Stimulated activated naive CD8-positive, alpha-beta T cell treated with anti-CD3 and anti-CD28 coated beads, Interleukin-15, amount 100 ng/mL, for 72 hours (primary cell): ENCODE measurements around the gene OIP5.
A peak's percentile ranks its signal among the peaks of the same experiment; 100 is the strongest.
"Not testable (repeated sequence)": the region's sequence is repeated elsewhere in the genome, so short reads cannot be mapped to it uniquely, and the experiment has no call there.

Experiments
- ATAC-seq: fragments of 150-1000 bp; cut with Tn5 transposase; 2 replicates; pipeline ENCODE4 v1.10.0; 2021; ENCODE audit warnings: mild to moderate bottlenecking, moderate library complexity
- DNase-seq, 2 donors: peaks; one replicate each; pipeline ENCODE4 v3.0.0; 2021 to 2022
- H3K27ac Mint-ChIP-seq, 2 donors: one replicate each; pipeline ENCODE4 v1.8.0; 2022; ENCODE audit warnings: mild to moderate bottlenecking in 2 of 2, mixed read lengths in 2 of 2, moderate library complexity in 2 of 2
- H3K27me3 Mint-ChIP-seq: one replicate; pipeline ENCODE4 v1.8.0; 2022; ENCODE audit warnings: mixed read lengths
- H3K4me1 Mint-ChIP-seq: one replicate; pipeline ENCODE4 v1.8.0; 2022; ENCODE audit warnings: mild to moderate bottlenecking, mixed read lengths
- H3K4me3 Mint-ChIP-seq, 2 donors: one replicate each; pipeline ENCODE4 v1.8.0; 2022; ENCODE audit warnings: mild to moderate bottlenecking in 2 of 2, mixed read lengths in 2 of 2, moderate library complexity in 1 of 2
- H3K9me3 Mint-ChIP-seq, 2 donors: one replicate each; pipeline ENCODE4 v1.8.0; 2022; ENCODE audit warnings: mixed read lengths in 2 of 2

Gene OIP5

GRCh38 chr15:41283653-41284426, 48.6 kb downstream of the OIP5 start:
- Mint-ChIP-seq H3K4me3 (peak overlapping the region; percentile 92 to 96), H3K27me3 (no peaks in the 10 kb centered on the region), H3K9me3 (no peaks in the 10 kb centered on the region), H3K4me1 (peaks cover 42% of the 10 kb centered on the region), H3K27ac (peak overlapping the region; percentile 97)
- ATAC-seq, result peak; percentile 96
- DNase-seq, result peak; percentile 97 to 98

- peak overlapping the region; percentile 92 to 96 for H3K4me3 Mint-ChIP-seq
- not testable (repeated sequence) for DNase-seq, ATAC-seq, H3K27me3 Mint-ChIP-seq, H3K9me3 Mint-ChIP-seq
- H3K4me1 Mint-ChIP-seq, result peaks cover 35% of the 10 kb centered on the region
- H3K27ac Mint-ChIP-seq, result peak overlapping the region; percentile 97
Observed at GRCh38 chr15:41282980-41283652, 49.3 kb downstream of the OIP5 start.

- not testable (repeated sequence) for H3K27me3 Mint-ChIP-seq, ATAC-seq, H3K9me3 Mint-ChIP-seq
- H3K4me1 Mint-ChIP-seq, result peaks cover 30% of the 10 kb centered on the region
- peak overlapping the region; percentile 92 to 96 for H3K4me3 Mint-ChIP-seq
- peak overlapping the region in 1 of 2 donors; percentile 97 for H3K27ac Mint-ChIP-seq
- DNase-seq, result peak in 1 of 2 donors; percentile 11
Observed at GRCh38 chr15:41282436-41282835, 50.0 kb downstream of the OIP5 start.

GRCh38 chr15:41281236-41281635, 51.2 kb downstream of the OIP5 start:
- H3K27ac Mint-ChIP-seq, result no peak overlapping the region
- H3K4me1 Mint-ChIP-seq, result peaks cover 22% of the 10 kb centered on the region
- ATAC-seq, result no peak
- no peaks in the 10 kb centered on the region for H3K9me3 Mint-ChIP-seq
- no peak for DNase-seq
- H3K4me3 Mint-ChIP-seq, result no peak overlapping the region
- no peaks in the 10 kb centered on the region for H3K27me3 Mint-ChIP-seq

GRCh38 chr15:41279535-41280283, 52.7 kb downstream of the OIP5 start:
- no peak overlapping the region for H3K27ac Mint-ChIP-seq
- ATAC-seq (no peak), DNase-seq (no peak)
- no peaks in the 10 kb centered on the region for H3K27me3 Mint-ChIP-seq
- H3K4me3 Mint-ChIP-seq, result no peak overlapping the region
- peaks cover 14% of the 10 kb centered on the region for H3K4me1 Mint-ChIP-seq
- H3K9me3 Mint-ChIP-seq, result no peaks in the 10 kb centered on the region

GRCh38 chr15:41278319-41278718, 54.1 kb downstream of the OIP5 start:
- Mint-ChIP-seq H3K4me3 (no peak overlapping the region), H3K27me3 (no peaks in the 10 kb centered on the region), H3K9me3 (no peaks in the 10 kb centered on the region), H3K4me1 (peaks cover 10% of the 10 kb centered on the region), H3K27ac (no peak overlapping the region)
- ATAC-seq (no peak), DNase-seq (no peak)

GRCh38 chr15:41276831-41277230, 55.6 kb downstream of the OIP5 start:
- Mint-ChIP-seq H3K27me3 (no peaks in the 10 kb centered on the region), H3K4me3 (no peak overlapping the region), H3K27ac (peak overlapping the region in 1 of 2 donors; percentile 30), H3K9me3 (no peaks in the 10 kb centered on the region), H3K4me1 (no peaks in the 10 kb centered on the region)
- ATAC-seq (no peak), DNase-seq (no peak)

GRCh38 chr15:41269887-41270286, 62.5 kb downstream of the OIP5 start:
- no peak overlapping the region for H3K4me3 Mint-ChIP-seq
- H3K9me3 Mint-ChIP-seq, result no peaks in the 10 kb centered on the region
- DNase-seq (no peak), ATAC-seq (no peak)
- no peaks in the 10 kb centered on the region for H3K27me3 Mint-ChIP-seq
- no peaks in the 10 kb centered on the region for H3K4me1 Mint-ChIP-seq
- H3K27ac Mint-ChIP-seq, result no peak overlapping the region

GRCh38 chr15:41263891-41264351, 68.5 kb downstream of the OIP5 start:
- DNase-seq (no peak), ATAC-seq (no peak)
- Mint-ChIP-seq H3K27me3 (no peaks in the 10 kb centered on the region), H3K4me1 (no peaks in the 10 kb centered on the region), H3K27ac (no peak overlapping the region), H3K9me3 (no peaks in the 10 kb centered on the region), H3K4me3 (no peak overlapping the region)

- H3K9me3 Mint-ChIP-seq, result no peaks in the 10 kb centered on the region
- no peak overlapping the region for H3K4me3 Mint-ChIP-seq
Observed at GRCh38 chr15:41262571-41262970, 69.8 kb downstream of the OIP5 start.

GRCh38 chr15:41260924-41261323, 71.5 kb downstream of the OIP5 start:
- H3K9me3 Mint-ChIP-seq, ATAC-seq, H3K4me3 Mint-ChIP-seq, H3K4me1 Mint-ChIP-seq, H3K27ac Mint-ChIP-seq, H3K27me3 Mint-ChIP-seq, DNase-seq: not testable (repeated sequence)

More at GRCh38 chr15:41262571-41262970, 69.8 kb downstream of the OIP5 start:
- no peaks in the 10 kb centered on the region for H3K27me3 Mint-ChIP-seq
- DNase-seq, result no peak
- no peak overlapping the region for H3K27ac Mint-ChIP-seq
- H3K4me1 Mint-ChIP-seq, result no peaks in the 10 kb centered on the region
- no peak for ATAC-seq

- peak overlapping the region in 1 of 2 donors; percentile 72 for H3K27ac Mint-ChIP-seq
Observed at GRCh38 chr15:41259546-41260189, 72.7 kb downstream of the OIP5 start.

More at GRCh38 chr15:41259546-41260189, 72.7 kb downstream of the OIP5 start:
- DNase-seq, result no peak
- no peak overlapping the region for H3K4me3 Mint-ChIP-seq
- no peaks in the 10 kb centered on the region for H3K4me1 Mint-ChIP-seq
- ATAC-seq, result no peak
- no peaks in the 10 kb centered on the region for H3K9me3 Mint-ChIP-seq
- no peaks in the 10 kb centered on the region for H3K27me3 Mint-ChIP-seq
